A549 (cell line): Measurements from ENCODE around the gene KIAA1614.

ENCODE experiments used
- EP300 ChIP-seq, 2 experiments: fragments of >200 bp; sonication (Bioruptor Twin); formaldehyde crosslinking; IDR thresholded peaks; 2 replicates in 1 of 2; 3 replicates in 1 of 2; pipeline ENCODE4 v1.6.1; 2016 to 2017
- FOSB ChIP-seq: fragments of 250-450 bp; sonication (Bioruptor Pico); IDR thresholded peaks from 2 replicates; pipeline ENCODE4 v1.5.0; 2020; ENCODE audit warnings: mild to moderate bottlenecking, moderate library complexity
- HDAC2 ChIP-seq: fragments of 200-600 bp; sonication (generic); IDR thresholded peaks from 2 replicates; pipeline ENCODE4 v1.6.1; 2016
- KDM5A ChIP-seq: fragments of 200-600 bp; sonication (generic); IDR thresholded peaks from 2 replicates; pipeline ENCODE4 v1.6.1; 2016; ENCODE audit warnings: antibody characterized with exemption, mild to moderate bottlenecking
- TP53 ChIP-seq: fragments of 250-450 bp; sonication (Bioruptor Pico); IDR thresholded peaks from 2 replicates; pipeline ENCODE4 v1.5.0; 2021; ENCODE audit warnings: mild to moderate bottlenecking, moderate library complexity
- TF ChIP-seq, protein P1 (sequence below): fragments of >200 bp; sonication (Bioruptor Twin); formaldehyde crosslinking; IDR thresholded peaks from 3 replicates; pipeline ENCODE4 v1.5.1; 2016
- TF ChIP-seq, protein P2 (sequence below): fragments of 150-350 bp; IDR thresholded peaks from 2 replicates; pipeline ENCODE4 v1.6.1; 2014; ENCODE audit warnings: low read depth, mild to moderate bottlenecking, low read length
- TF ChIP-seq, protein P3 (sequence below): IDR thresholded peaks from 2 replicates; pipeline ENCODE4 v1.6.1; 2012

DNA sequence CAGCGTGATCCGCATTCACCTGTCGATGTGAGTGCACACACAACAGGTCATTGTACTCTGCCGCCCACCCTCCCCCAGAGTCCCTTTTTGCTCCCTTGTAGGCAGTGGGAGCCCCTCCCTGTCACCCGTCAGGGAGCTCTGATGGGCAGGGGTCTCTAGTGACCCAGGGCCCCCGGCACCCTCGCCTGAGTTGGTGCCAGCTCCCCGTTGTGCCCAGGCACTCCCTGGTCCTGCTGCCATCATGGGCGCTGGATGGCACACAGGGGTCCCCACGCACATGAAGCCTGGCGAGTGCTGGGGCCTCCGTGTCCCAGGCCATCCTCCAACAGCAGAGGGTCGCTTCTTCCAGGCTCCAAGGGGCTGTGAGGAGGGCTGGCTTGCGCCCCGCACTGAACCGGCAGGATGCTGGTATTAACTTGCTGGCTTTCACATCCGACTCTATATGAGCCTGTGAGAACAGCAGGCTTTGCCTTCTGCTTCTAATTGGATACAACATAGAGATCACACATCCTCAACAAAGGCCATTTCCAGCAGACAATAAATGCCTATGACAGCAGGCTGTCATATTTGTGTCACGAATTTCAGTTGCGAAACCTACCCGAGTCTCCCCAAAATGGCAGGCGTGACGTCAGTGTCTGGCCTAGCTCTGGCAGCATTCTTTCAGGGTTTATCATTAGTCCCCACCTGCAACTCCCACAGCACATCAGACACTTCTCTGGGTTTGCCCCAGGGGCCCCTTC lies 35.4 kb downstream of the KIAA1614 start:
- TF ChIP-seq HDAC2 = no peak
- no peak for TF ChIP-seq TP53 (CRISPR knock-in tag)
- TF ChIP-seq, protein P1, sequence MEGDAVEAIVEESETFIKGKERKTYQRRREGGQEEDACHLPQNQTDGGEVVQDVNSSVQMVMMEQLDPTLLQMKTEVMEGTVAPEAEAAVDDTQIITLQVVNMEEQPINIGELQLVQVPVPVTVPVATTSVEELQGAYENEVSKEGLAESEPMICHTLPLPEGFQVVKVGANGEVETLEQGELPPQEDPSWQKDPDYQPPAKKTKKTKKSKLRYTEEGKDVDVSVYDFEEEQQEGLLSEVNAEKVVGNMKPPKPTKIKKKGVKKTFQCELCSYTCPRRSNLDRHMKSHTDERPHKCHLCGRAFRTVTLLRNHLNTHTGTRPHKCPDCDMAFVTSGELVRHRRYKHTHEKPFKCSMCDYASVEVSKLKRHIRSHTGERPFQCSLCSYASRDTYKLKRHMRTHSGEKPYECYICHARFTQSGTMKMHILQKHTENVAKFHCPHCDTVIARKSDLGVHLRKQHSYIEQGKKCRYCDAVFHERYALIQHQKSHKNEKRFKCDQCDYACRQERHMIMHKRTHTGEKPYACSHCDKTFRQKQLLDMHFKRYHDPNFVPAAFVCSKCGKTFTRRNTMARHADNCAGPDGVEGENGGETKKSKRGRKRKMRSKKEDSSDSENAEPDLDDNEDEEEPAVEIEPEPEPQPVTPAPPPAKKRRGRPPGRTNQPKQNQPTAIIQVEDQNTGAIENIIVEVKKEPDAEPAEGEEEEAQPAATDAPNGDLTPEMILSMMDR = no peak
- TF ChIP-seq, protein P2, sequence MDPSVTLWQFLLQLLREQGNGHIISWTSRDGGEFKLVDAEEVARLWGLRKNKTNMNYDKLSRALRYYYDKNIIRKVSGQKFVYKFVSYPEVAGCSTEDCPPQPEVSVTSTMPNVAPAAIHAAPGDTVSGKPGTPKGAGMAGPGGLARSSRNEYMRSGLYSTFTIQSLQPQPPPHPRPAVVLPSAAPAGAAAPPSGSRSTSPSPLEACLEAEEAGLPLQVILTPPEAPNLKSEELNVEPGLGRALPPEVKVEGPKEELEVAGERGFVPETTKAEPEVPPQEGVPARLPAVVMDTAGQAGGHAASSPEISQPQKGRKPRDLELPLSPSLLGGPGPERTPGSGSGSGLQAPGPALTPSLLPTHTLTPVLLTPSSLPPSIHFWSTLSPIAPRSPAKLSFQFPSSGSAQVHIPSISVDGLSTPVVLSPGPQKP = no peak
- TF ChIP-seq FOSB = no peak
- TF ChIP-seq KDM5A = no peak
- TF ChIP-seq, protein P3, sequence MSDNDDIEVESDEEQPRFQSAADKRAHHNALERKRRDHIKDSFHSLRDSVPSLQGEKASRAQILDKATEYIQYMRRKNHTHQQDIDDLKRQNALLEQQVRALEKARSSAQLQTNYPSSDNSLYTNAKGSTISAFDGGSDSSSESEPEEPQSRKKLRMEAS = no peak
- TF ChIP-seq EP300 (IDR thresholded peaks at IDR 0.05) = no peak
